Neuronal stem cell (in vitro differentiated cells): Measurements from ENCODE around the gene GRIA1.

Experiments used
- DNase-seq: peaks from one replicate; pipeline ENCODE4 v3.0.0-alpha.2; 2013; ENCODE audit warnings: low spot score
- H2AFZ ChIP-seq: one replicate; pipeline ENCODE4 v1.6.1; 2013; ENCODE audit warnings: mild to moderate bottlenecking, low read length, inconsistent platforms
- H2AK5ac ChIP-seq: 2 replicates; pipeline ENCODE4 v1.6.1; 2013; ENCODE audit warnings: low read depth, mild to moderate bottlenecking, inconsistent platforms, low read length, moderate library complexity, mixed read lengths
- H2BK120ac ChIP-seq: 2 replicates; pipeline ENCODE4 v1.6.1; 2013; ENCODE audit warnings: low read depth, mild to moderate bottlenecking, inconsistent platforms, low read length, moderate library complexity, mixed read lengths
- H2BK12ac ChIP-seq: one replicate; pipeline ENCODE4 v1.6.1; 2013; ENCODE audit warnings: low read length, inconsistent platforms
- H2BK15ac ChIP-seq: 2 replicates; pipeline ENCODE4 v1.6.1; 2013; ENCODE audit warnings: mild to moderate bottlenecking, low read length, inconsistent platforms, mixed read lengths
- H2BK5ac ChIP-seq: one replicate; pipeline ENCODE4 v1.6.1; 2013; ENCODE audit warnings: inconsistent platforms, mild to moderate bottlenecking, low read length, moderate library complexity
- H3K14ac ChIP-seq: one replicate; pipeline ENCODE4 v1.6.1; 2013; ENCODE audit warnings: low read length, inconsistent platforms
- H3K18ac ChIP-seq: 2 replicates; pipeline ENCODE4 v1.6.1; 2013; ENCODE audit warnings: low read length, inconsistent platforms
- H3K23ac ChIP-seq: 2 replicates; pipeline ENCODE4 v1.6.1; 2013; ENCODE audit warnings: low read depth, mild to moderate bottlenecking, mixed read lengths, low read length, inconsistent platforms; ENCODE audit not compliant: poor library complexity
- H3K27ac ChIP-seq: replicated peaks from 3 replicates; pipeline ENCODE4 v1.5.1; 2013; ENCODE audit warnings: low read length, inconsistent platforms
- H3K27me3 ChIP-seq, 3 experiments: 2 replicates each; pipeline ENCODE4 v1.6.1; 2013; ENCODE audit warnings: low read length in 3 of 3, mild to moderate bottlenecking in 2 of 3, inconsistent platforms in 1 of 3, low read depth in 1 of 3, mixed read lengths in 1 of 3, moderate library complexity in 1 of 3; ENCODE audit not compliant: control insufficient read depth in 3 of 3, insufficient read depth in 3 of 3
- H3K36me3 ChIP-seq, 2 donors: replicated peaks in 1 of 2; 2 replicates each; pipeline ENCODE4 v1.6.1; 2013; ENCODE audit warnings: low read length in 2 of 2; ENCODE audit not compliant: control insufficient read depth in 2 of 2, insufficient read depth in 2 of 2
- H3K4ac ChIP-seq: 2 replicates; pipeline ENCODE4 v1.6.1; 2013; ENCODE audit warnings: inconsistent platforms, mild to moderate bottlenecking, low read length, moderate library complexity
- H3K4me1 ChIP-seq, 2 donors: 1 replicate in 1 of 2; 2 replicates in 1 of 2; pipeline ENCODE4 v1.6.1; 2013; ENCODE audit warnings: low read length in 2 of 2, low read depth in 1 of 2; ENCODE audit not compliant: control insufficient read depth in 2 of 2, insufficient read depth in 1 of 2
- H3K4me2 ChIP-seq: one replicate; pipeline ENCODE4 v1.6.1; 2013; ENCODE audit warnings: mild to moderate bottlenecking, low read length, inconsistent platforms; ENCODE audit not compliant: insufficient read depth, poor library complexity, severe bottlenecking
- H3K4me3 ChIP-seq, 2 donors: 2 replicates each; pipeline ENCODE4 v1.5.1; 2013; ENCODE audit warnings: low read length in 2 of 2, mild to moderate bottlenecking in 2 of 2, inconsistent platforms in 1 of 2, moderate library complexity in 1 of 2
- H3K79me1 ChIP-seq: one replicate; pipeline ENCODE4 v1.6.1; 2013; ENCODE audit warnings: low read depth, mild to moderate bottlenecking, inconsistent platforms, low read length, moderate library complexity
- H3K9ac ChIP-seq: one replicate; pipeline ENCODE4 v1.6.1; 2013; ENCODE audit warnings: mild to moderate bottlenecking, low read depth, low read length, inconsistent platforms; ENCODE audit not compliant: poor library complexity
- H3K9me3 ChIP-seq, 2 donors: replicated peaks in 1 of 2; 2 replicates each; pipeline versions ENCODE3 to v1.6.1; 2013; ENCODE audit warnings: low read length in 2 of 2, mild to moderate bottlenecking in 2 of 2, inconsistent platforms in 1 of 2, low read depth in 1 of 2, mixed read lengths in 1 of 2, moderate library complexity in 1 of 2; ENCODE audit not compliant: control insufficient read depth in 2 of 2, insufficient read depth in 1 of 2
- H4K8ac ChIP-seq: one replicate; pipeline ENCODE4 v1.6.1; 2013; ENCODE audit warnings: low read depth, mild to moderate bottlenecking, inconsistent platforms, low read length, moderate library complexity
- H4K91ac ChIP-seq: one replicate; pipeline ENCODE4 v1.6.1; 2013; ENCODE audit warnings: low read length, low read depth, mild to moderate bottlenecking, inconsistent platforms; ENCODE audit not compliant: poor library complexity
- WGBS, 2 donors: extraction: QIAGEN DNeasy Blood & Tissue Kit; methylation state at CpG; one replicate each; pipeline ENCODE4 v1.1.7; 2013; ENCODE audit warnings: missing lambda C conversion rate in 2 of 2, mixed read lengths in 1 of 2; ENCODE audit not compliant: insufficient read length in 2 of 2, insufficient replicate concordance in 1 of 2; ENCODE audit errors: extremely low coverage in 2 of 2; 5-methylcytosine and 5-hydroxymethylcytosine counted together

The GRIA1 gene

DNA sequence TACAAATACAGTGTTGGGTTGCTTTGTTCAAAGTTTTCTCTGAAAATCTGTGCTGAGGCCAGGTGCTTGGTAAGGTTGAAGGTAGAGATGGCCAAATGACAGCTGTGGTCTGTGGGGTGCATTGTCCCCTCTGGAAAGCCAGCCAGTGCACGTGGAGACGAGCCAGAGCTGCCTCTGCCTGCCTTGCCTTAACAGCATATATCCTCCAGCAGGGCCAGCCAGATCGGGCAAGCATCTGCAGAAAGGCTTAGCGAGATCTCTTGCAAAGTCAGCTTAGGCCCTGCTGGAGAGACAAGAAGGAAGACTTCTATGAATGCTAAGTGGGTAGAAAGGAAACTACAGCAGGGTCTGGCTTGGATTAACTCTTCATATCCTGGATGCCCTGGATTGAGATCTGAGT lies 49.5 kb downstream of the GRIA1 start:
- no peak for DNase-seq
- H4K8ac ChIP-seq = no peak overlapping the region
- no CpG with 5 or more reads among the region's 4 CpGs for WGBS, 2 donors

DNA sequence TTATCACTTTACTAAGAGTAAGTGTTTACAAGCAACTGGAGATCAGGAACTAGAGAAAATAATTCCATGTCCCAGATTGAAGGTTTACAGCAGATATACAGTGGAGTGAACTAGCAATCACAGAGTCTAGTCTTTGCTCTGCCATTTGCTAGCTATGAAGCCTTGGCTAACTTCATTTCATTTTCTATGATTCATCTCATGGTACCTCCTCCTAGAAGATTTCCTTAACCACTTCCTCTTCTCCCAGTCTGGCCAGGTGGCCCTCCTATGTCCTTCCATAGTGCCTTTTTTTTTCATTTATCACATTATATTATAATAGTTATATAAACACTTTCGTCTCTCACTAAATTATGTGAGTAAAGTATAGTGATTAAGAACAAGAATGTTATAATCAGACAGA lies 52.1 kb downstream of the GRIA1 start:
- H3K9me3 ChIP-seq = no peaks in the 10 kb centered on the region
- H3K4me1 ChIP-seq = peaks cover 4 to 5% of the 10 kb centered on the region in 2 donors
- no peaks in the 10 kb centered on the region for H3K27me3 ChIP-seq
- H2BK12ac ChIP-seq = no peak overlapping the region
- no peak overlapping the region for H4K8ac ChIP-seq
- no peak overlapping the region for H3K9ac ChIP-seq
- H4K91ac ChIP-seq = no peak overlapping the region
- H2BK120ac ChIP-seq = no peak overlapping the region
- no peak overlapping the region for H3K4ac ChIP-seq
- no peak overlapping the region for H3K18ac ChIP-seq
- no peak overlapping the region for H2BK15ac ChIP-seq
- H2AK5ac ChIP-seq = no peak overlapping the region
- H2BK5ac ChIP-seq = no peak overlapping the region
- H3K4me2 ChIP-seq = no peak overlapping the region
- no peak for DNase-seq
- no peaks in the 10 kb centered on the region for H3K79me1 ChIP-seq
- H3K14ac ChIP-seq = no peak overlapping the region
- H3K23ac ChIP-seq = no peak overlapping the region
- H3K4me3 ChIP-seq = no peak overlapping the region
- WGBS, 2 donors = no CpG with 5 or more reads among the region's 1 CpG
- no peaks in the 10 kb centered on the region for H3K36me3 ChIP-seq
- no peak overlapping the region for H3K27ac ChIP-seq
- H2AFZ ChIP-seq = no peak overlapping the region

More for the DNA sequence above, 49.5 kb downstream of the GRIA1 start:
- H2BK5ac ChIP-seq = no peak overlapping the region
- no peaks in the 10 kb centered on the region for H3K9me3 ChIP-seq
- H3K27ac ChIP-seq = no peak overlapping the region
- no peak overlapping the region for H3K4me3 ChIP-seq
- no peak overlapping the region for H2BK12ac ChIP-seq
- H3K36me3 ChIP-seq = no peaks in the 10 kb centered on the region
- H3K4ac ChIP-seq = no peak overlapping the region
- H3K79me1 ChIP-seq = no peaks in the 10 kb centered on the region
- no peak overlapping the region for H2AFZ ChIP-seq
- H4K91ac ChIP-seq = no peak overlapping the region
- H3K14ac ChIP-seq = no peak overlapping the region
- H3K4me2 ChIP-seq = no peak overlapping the region
- no peak overlapping the region for H2AK5ac ChIP-seq
- no peak overlapping the region for H2BK120ac ChIP-seq
- no peak overlapping the region for H2BK15ac ChIP-seq
- no peak overlapping the region for H3K23ac ChIP-seq
- no peaks in the 10 kb centered on the region for H3K27me3 ChIP-seq
- no peak overlapping the region for H3K9ac ChIP-seq
- no peak overlapping the region for H3K18ac ChIP-seq
- peaks cover 19 to 25% of the 10 kb centered on the region in 2 donors for H3K4me1 ChIP-seq

DNA sequence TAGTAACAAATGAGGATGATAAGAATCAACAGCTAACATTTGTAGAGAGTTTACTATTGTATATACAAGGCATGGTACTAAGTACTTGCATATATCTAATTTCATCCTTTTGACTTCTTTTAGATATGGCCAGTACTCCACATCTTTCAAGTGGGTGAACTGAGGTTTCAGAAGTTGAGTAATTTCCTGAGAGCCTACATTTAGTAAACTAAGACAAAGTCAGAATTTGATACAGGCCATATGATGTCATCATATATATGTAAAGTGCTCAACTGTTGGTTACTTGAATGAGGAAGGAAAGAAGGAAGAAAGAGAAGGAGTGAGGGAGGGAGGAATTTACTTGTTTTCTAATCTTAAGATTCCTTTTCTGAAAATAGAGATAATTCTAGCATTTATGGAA lies 52.8 kb downstream of the GRIA1 start:
- no peak for DNase-seq

DNA sequence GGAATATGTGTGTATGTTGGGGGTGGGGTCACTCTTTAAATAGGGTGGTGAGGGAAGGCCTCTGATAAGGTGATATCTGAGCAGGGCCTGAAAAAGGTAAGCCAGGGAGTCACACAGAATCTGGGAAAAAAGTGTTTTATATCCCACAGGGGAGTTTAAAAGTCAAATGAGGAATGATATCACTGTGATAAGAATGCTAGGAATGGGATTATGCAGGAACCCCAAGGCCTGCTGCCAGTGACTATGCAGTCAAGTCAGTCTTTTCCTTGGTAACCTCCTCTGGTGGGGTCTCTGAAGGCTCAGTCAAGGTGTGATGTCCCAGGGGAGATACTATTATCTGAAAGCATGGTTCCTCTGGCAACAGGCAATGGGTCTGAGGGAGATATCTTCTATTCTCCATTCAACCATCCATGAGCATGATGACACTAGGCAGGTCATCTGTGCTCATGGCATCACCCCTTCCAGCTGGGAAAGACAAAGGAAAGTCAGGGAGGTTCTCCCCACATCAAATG lies 53.5 kb downstream of the GRIA1 start:
- no peaks in the 10 kb centered on the region for H3K27me3 ChIP-seq
- H3K4me3 ChIP-seq = no peak overlapping the region
- no peak overlapping the region for H2BK120ac ChIP-seq
- H3K27ac ChIP-seq = no peak overlapping the region
- DNase-seq = no peak
- no peaks in the 10 kb centered on the region for H3K36me3 ChIP-seq
- H4K91ac ChIP-seq = no peak overlapping the region
- H3K4me1 ChIP-seq = peaks cover 3 to 4% of the 10 kb centered on the region in 2 donors
- H3K14ac ChIP-seq = no peak overlapping the region
- H3K9me3 ChIP-seq = peaks cover 0 to 4% of the 10 kb centered on the region in 2 donors
- H2BK15ac ChIP-seq = no peak overlapping the region
- no peak overlapping the region for H3K9ac ChIP-seq
- H3K4ac ChIP-seq = no peak overlapping the region
- H3K18ac ChIP-seq = no peak overlapping the region
- H3K4me2 ChIP-seq = no peak overlapping the region
- H3K23ac ChIP-seq = no peak overlapping the region
- H2BK12ac ChIP-seq = no peak overlapping the region
- no peak overlapping the region for H2AFZ ChIP-seq
- H2BK5ac ChIP-seq = no peak overlapping the region
- no peaks in the 10 kb centered on the region for H3K79me1 ChIP-seq
- no peak overlapping the region for H4K8ac ChIP-seq
- H2AK5ac ChIP-seq = no peak overlapping the region

More for the DNA sequence above, 52.8 kb downstream of the GRIA1 start:
- H2BK12ac ChIP-seq = no peak overlapping the region
- no peak overlapping the region for H3K14ac ChIP-seq
- no peak overlapping the region for H3K23ac ChIP-seq
- H2BK15ac ChIP-seq = no peak overlapping the region
- H2AK5ac ChIP-seq = no peak overlapping the region
- H3K27ac ChIP-seq = no peak overlapping the region
- H2BK120ac ChIP-seq = no peak overlapping the region
- H3K4me1 ChIP-seq = peaks cover 3 to 4% of the 10 kb centered on the region in 2 donors
- no peak overlapping the region for H3K4me2 ChIP-seq
- H2AFZ ChIP-seq = no peak overlapping the region
- H3K79me1 ChIP-seq = no peaks in the 10 kb centered on the region
- no peaks in the 10 kb centered on the region for H3K27me3 ChIP-seq
- no peaks in the 10 kb centered on the region for H3K36me3 ChIP-seq
- H3K4ac ChIP-seq = no peak overlapping the region
- H4K91ac ChIP-seq = no peak overlapping the region
- H3K18ac ChIP-seq = no peak overlapping the region
- peaks cover 0 to 4% of the 10 kb centered on the region in 2 donors for H3K9me3 ChIP-seq
- H2BK5ac ChIP-seq = no peak overlapping the region
- H3K4me3 ChIP-seq = no peak overlapping the region
- no peak overlapping the region for H3K9ac ChIP-seq
- no peak overlapping the region for H4K8ac ChIP-seq
